Esophagus muscularis mucosa (tissue), 4 donors: ENCODE results near the gene MAGI1.

Source experiments
- EP300 ChIP-seq: sonication (generic); formaldehyde crosslinking; IDR thresholded peaks from one replicate; pipeline ENCODE4 v1.6.1; 2017; ENCODE audit warnings: antibody characterized with exemption
- POLR2A ChIP-seq: fragments of 450-650 bp; IDR thresholded peaks from one replicate; pipeline ENCODE4 v1.6.1; 2017; ENCODE audit warnings: antibody characterized with exemption, moderate library complexity, mild to moderate bottlenecking, low read depth
- POLR2AphosphoS5 ChIP-seq, 2 donors: sonication (generic); formaldehyde crosslinking; IDR thresholded peaks; one replicate each; pipeline ENCODE4 v1.6.1; 2017; ENCODE audit warnings: antibody characterized with exemption in 2 of 2
- TF ChIP-seq, protein P1 (sequence below), 3 experiments: fragments of 200-600 bp in 2 of 3; fragments of 450-650 bp in 1 of 3; sonication (generic) in 2 of 3; IDR thresholded peaks; one replicate each; pipeline ENCODE4 v1.5.1; 2017 to 2019; ENCODE audit warnings: antibody characterized with exemption in 3 of 3, mild to moderate bottlenecking in 2 of 3, moderate library complexity in 1 of 3

- TF ChIP-seq, protein P1, sequence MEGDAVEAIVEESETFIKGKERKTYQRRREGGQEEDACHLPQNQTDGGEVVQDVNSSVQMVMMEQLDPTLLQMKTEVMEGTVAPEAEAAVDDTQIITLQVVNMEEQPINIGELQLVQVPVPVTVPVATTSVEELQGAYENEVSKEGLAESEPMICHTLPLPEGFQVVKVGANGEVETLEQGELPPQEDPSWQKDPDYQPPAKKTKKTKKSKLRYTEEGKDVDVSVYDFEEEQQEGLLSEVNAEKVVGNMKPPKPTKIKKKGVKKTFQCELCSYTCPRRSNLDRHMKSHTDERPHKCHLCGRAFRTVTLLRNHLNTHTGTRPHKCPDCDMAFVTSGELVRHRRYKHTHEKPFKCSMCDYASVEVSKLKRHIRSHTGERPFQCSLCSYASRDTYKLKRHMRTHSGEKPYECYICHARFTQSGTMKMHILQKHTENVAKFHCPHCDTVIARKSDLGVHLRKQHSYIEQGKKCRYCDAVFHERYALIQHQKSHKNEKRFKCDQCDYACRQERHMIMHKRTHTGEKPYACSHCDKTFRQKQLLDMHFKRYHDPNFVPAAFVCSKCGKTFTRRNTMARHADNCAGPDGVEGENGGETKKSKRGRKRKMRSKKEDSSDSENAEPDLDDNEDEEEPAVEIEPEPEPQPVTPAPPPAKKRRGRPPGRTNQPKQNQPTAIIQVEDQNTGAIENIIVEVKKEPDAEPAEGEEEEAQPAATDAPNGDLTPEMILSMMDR (IDR thresholded peaks at IDR 0.05): no peak
- TF ChIP-seq POLR2AphosphoS5 (IDR thresholded peaks at IDR 0.05) (no peak), EP300 (no peak), POLR2A (no peak)
Measured at GRCh38 chr3:66068255-66068654, 29.5 kb upstream of the MAGI1 start.
